Neural cell (in vitro differentiated cells): Measurements from ENCODE around the gene TLN1. TPM values are rescaled to one million over a fixed set of nuclear protein-coding genes. Genes with fewer than 3 reads are reported as not detected.

Experiments used
- H2AFZ ChIP-seq: fragments of 200-600, 300-800 bp; sonication (generic), shearing (Covaris generic); 2 replicates; pipeline ENCODE4 v1.6.0; 2014; ENCODE audit warnings: low read depth, mild to moderate bottlenecking, antibody characterized with exemption, low read length, moderate library complexity
- H3F3A ChIP-seq: fragments of 200-600 bp; shearing (Covaris generic); 2 replicates; pipeline ENCODE4 v1.6.1; 2016; ENCODE audit warnings: mild to moderate bottlenecking, moderate library complexity, mixed read lengths, antibody characterized with exemption, low read length; ENCODE audit not compliant: insufficient read depth, poor library complexity, severe bottlenecking
- H3K27ac ChIP-seq: fragments of 200-600, 300-800 bp; sonication (generic), shearing (Covaris generic); 2 replicates; pipeline ENCODE4 v1.5.1; 2014; ENCODE audit warnings: mild to moderate bottlenecking, low read length, moderate library complexity
- H3K27me3 ChIP-seq: fragments of 300-800, 200-600 bp; sonication (generic), shearing (Covaris generic); 2 replicates; pipeline ENCODE4 v1.6.0; 2014; ENCODE audit warnings: mild to moderate bottlenecking, low read depth, low read length, moderate library complexity; ENCODE audit not compliant: insufficient read depth
- H3K36me3 ChIP-seq: fragments of 300-800, 200-600 bp; sonication (generic), shearing (Covaris generic); 2 replicates; pipeline ENCODE4 v1.5.1; 2014; ENCODE audit warnings: mild to moderate bottlenecking, antibody characterized with exemption, low read length, moderate library complexity; ENCODE audit not compliant: insufficient read depth
- H3K4me2 ChIP-seq: fragments of 300-800, 200-600 bp; sonication (generic), shearing (Covaris generic); 2 replicates; pipeline ENCODE4 v1.6.0; 2014; ENCODE audit warnings: mild to moderate bottlenecking, low read length
- H3K4me3 ChIP-seq: fragments of 300-800, 200-600 bp; sonication (generic), shearing (Covaris generic); 2 replicates; pipeline ENCODE4 v1.5.1; 2014; ENCODE audit warnings: mild to moderate bottlenecking, low read length, moderate library complexity
- H3K79me2 ChIP-seq: fragments of 200-600 bp; shearing (Covaris generic); replicated peaks from 2 replicates; pipeline ENCODE4 v1.6.0; 2014; ENCODE audit warnings: mild to moderate bottlenecking, low read length, moderate library complexity; ENCODE audit not compliant: insufficient read depth
- H3K9ac ChIP-seq: fragments of 300-800, 200-600 bp; sonication (generic), shearing (Covaris generic); 2 replicates; pipeline ENCODE4 v1.6.1; 2016; ENCODE audit warnings: mild to moderate bottlenecking, low read length, mixed read lengths
- H3K9me2 ChIP-seq: fragments of 200-600 bp; shearing (Covaris generic); 2 replicates; pipeline ENCODE4 v1.6.1; 2016; ENCODE audit warnings: mild to moderate bottlenecking, low read length, mixed read lengths; ENCODE audit not compliant: insufficient read depth
- H3K9me3 ChIP-seq: fragments of 200-600, 300-800 bp; sonication (generic), shearing (Covaris generic); 2 replicates; pipeline ENCODE4 v1.6.1; 2016; ENCODE audit warnings: mild to moderate bottlenecking, mixed run types, low read length, moderate library complexity, mixed read lengths
- H4K20me1 ChIP-seq: fragments of 200-600 bp; shearing (Covaris generic); 2 replicates; pipeline ENCODE4 v1.6.1; 2016; ENCODE audit warnings: mild to moderate bottlenecking, mixed run types; ENCODE audit not compliant: insufficient read depth
- EP300 ChIP-seq: fragments of 450-650 bp; conservative IDR thresholded peaks from 2 replicates; pipeline ENCODE4 v1.6.1; 2014; ENCODE audit warnings: antibody characterized with exemption, mild to moderate bottlenecking, moderate library complexity; ENCODE audit not compliant: poor library complexity, severe bottlenecking
- EZH2 ChIP-seq: fragments of 200-600, 300-800 bp; shearing (Covaris generic), sonication (generic); IDR thresholded peaks from 2 replicates; pipeline ENCODE4 v1.6.1; 2014; ENCODE audit warnings: antibody characterized with exemption, low read length, borderline replicate concordance, mild to moderate bottlenecking; ENCODE audit not compliant: insufficient read depth, poor library complexity, severe bottlenecking
- MXI1 ChIP-seq: fragments of 450-650 bp; conservative IDR thresholded peaks from 2 replicates; pipeline ENCODE4 v1.6.1; 2014; ENCODE audit warnings: antibody characterized with exemption, mild to moderate bottlenecking; ENCODE audit not compliant: poor library complexity, severe bottlenecking
- POLR2AphosphoS5 ChIP-seq: IDR thresholded peaks from 2 replicates; pipeline ENCODE4 v1.6.1; 2012
- RAD21 ChIP-seq: fragments of 450-650 bp; conservative IDR thresholded peaks from 2 replicates; pipeline ENCODE4 v1.6.1; 2014; ENCODE audit warnings: antibody characterized with exemption, mild to moderate bottlenecking, moderate library complexity
- REST ChIP-seq: IDR thresholded peaks from 2 replicates; pipeline ENCODE4 v1.6.1; 2012; ENCODE audit warnings: borderline replicate concordance
- SMC3 ChIP-seq: fragments of 450-650 bp; conservative IDR thresholded peaks from 2 replicates; pipeline ENCODE4 v1.6.1; 2014; ENCODE audit warnings: antibody characterized with exemption, mild to moderate bottlenecking, moderate library complexity; ENCODE audit not compliant: poor library complexity
- TAF1 ChIP-seq: IDR thresholded peaks from 2 replicates; pipeline ENCODE4 v1.6.1; 2012; ENCODE audit warnings: low read depth
- polyA plus RNA-seq: library from polyadenylated mRNA; depleted of rRNA; stranded (reverse); fragments of >200 nt; gene quantifications from 2 replicates; pipeline ENCODE4 v1.2.3, GENCODE V29; 2014
- TF ChIP-seq, protein P1 (sequence below): fragments of 450-650 bp; IDR thresholded peaks from 2 replicates; pipeline ENCODE4 v1.5.1; 2014; ENCODE audit warnings: antibody characterized with exemption, mild to moderate bottlenecking, moderate library complexity; ENCODE audit not compliant: poor library complexity, severe bottlenecking

TLN1 gene
- polyA plus RNA-seq, 1 donor from 2014 or later, result 7.1 TPM

DNA sequence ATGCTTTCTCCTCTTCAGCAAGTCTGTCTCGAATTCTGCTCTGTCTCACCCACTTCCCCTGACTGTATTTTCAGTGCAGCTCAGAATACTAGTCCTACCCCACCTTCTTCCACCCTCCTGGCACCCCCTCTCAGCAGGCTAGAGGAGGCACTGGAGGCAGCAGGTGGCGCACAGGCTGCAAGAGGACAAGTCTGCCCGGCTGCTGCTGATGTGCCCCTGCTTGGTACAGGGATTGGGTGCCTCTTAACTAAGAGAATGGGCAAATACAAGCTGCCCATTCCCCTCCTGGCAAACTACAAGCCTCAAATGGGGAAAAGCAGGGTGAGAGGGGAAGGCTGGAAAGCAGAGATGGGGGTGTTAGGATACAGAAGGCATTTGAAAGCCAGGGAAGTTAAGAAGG is 5.1 kb downstream of the TLN1 start:
- Histone ChIP-seq H3K9me3 (no peaks in the 10 kb centered on the region), H3F3A (no peaks in the 10 kb centered on the region), H3K27ac (no peak overlapping the region), H2AFZ (no peak overlapping the region), H3K79me2 (peaks cover 31% of the 10 kb centered on the region), H3K9ac (no peak overlapping the region), H4K20me1 (no peaks in the 10 kb centered on the region), H3K4me2 (no peak overlapping the region), H3K4me3 (no peak overlapping the region), H3K27me3 (no peaks in the 10 kb centered on the region), H3K9me2 (no peaks in the 10 kb centered on the region), H3K36me3 (no peaks in the 10 kb centered on the region)
- TF ChIP-seq, protein P1, sequence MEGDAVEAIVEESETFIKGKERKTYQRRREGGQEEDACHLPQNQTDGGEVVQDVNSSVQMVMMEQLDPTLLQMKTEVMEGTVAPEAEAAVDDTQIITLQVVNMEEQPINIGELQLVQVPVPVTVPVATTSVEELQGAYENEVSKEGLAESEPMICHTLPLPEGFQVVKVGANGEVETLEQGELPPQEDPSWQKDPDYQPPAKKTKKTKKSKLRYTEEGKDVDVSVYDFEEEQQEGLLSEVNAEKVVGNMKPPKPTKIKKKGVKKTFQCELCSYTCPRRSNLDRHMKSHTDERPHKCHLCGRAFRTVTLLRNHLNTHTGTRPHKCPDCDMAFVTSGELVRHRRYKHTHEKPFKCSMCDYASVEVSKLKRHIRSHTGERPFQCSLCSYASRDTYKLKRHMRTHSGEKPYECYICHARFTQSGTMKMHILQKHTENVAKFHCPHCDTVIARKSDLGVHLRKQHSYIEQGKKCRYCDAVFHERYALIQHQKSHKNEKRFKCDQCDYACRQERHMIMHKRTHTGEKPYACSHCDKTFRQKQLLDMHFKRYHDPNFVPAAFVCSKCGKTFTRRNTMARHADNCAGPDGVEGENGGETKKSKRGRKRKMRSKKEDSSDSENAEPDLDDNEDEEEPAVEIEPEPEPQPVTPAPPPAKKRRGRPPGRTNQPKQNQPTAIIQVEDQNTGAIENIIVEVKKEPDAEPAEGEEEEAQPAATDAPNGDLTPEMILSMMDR, result no peak
- TF ChIP-seq POLR2AphosphoS5 (no peak), TAF1 (no peak), EZH2 (no peak), REST (no peak), EP300 (no peak), MXI1 (no peak), SMC3 (no peak), RAD21 (no peak)

DNA sequence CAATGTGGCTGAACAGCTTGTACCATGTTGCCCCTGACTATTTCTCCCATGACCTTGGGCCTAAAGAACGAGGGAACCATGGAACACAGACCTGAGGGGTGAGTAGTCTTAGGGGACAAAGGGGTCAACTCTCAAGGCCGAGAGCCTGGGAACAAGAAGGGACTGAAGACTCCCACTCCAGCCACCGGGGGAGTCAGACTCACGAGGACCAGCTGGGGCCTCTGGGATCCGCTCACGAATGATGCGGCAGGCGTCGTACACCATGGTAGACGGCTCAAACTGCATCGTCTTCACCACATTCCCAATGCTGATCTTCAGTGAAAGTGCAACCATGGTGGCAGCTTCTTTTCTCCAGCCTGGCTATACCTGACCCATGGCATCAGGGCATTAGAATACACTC is 6.6 kb downstream of the TLN1 start:
- H2AFZ ChIP-seq, result no peak overlapping the region
- H3K79me2 ChIP-seq, result peaks cover 17% of the 10 kb centered on the region
- no peak overlapping the region for H3K4me2 ChIP-seq
- no peaks in the 10 kb centered on the region for H3F3A ChIP-seq
- no peaks in the 10 kb centered on the region for H3K9me3 ChIP-seq
- no peak overlapping the region for H3K9ac ChIP-seq
- no peaks in the 10 kb centered on the region for H3K27me3 ChIP-seq
- H3K36me3 ChIP-seq, result no peaks in the 10 kb centered on the region
- no peak overlapping the region for H3K27ac ChIP-seq
- no peak overlapping the region for H3K4me3 ChIP-seq
- H4K20me1 ChIP-seq, result no peaks in the 10 kb centered on the region
- TF ChIP-seq RAD21 (no peak), SMC3 (no peak), POLR2AphosphoS5 (no peak), REST (no peak), EP300 (no peak), TAF1 (no peak), EZH2 (no peak), MXI1 (no peak)
- TF ChIP-seq, protein P1, result no peak
- no peaks in the 10 kb centered on the region for H3K9me2 ChIP-seq
